Activated B cell treated with CpG ODN at 0.5 μM for 24 hours (primary cell): ENCODE measurements around the gene RPA4. TPM values are rescaled to one million over a fixed set of nuclear protein-coding genes. Genes with fewer than 3 reads are reported as not detected.

Experiments
- ATAC-seq: fragments of 200-7000 bp; cut with Tn5 transposase; one replicate; pipeline ENCODE4 v1.10.0; 2021; ENCODE audit warnings: low read depth, mild to moderate bottlenecking, moderate library complexity
- CTCF ChIA-PET: fragments of 350-600 bp; sonication (Branson Sonifier 250); formaldehyde crosslinking; loops from one replicate; lab custom pipeline; 2021; ENCODE audit warnings: antibody characterized with exemption; lab: Charles Lee
- POLR2A ChIA-PET: fragments of 350-600 bp; sonication (Branson Sonifier 250); formaldehyde crosslinking; loops from one replicate; lab custom pipeline; 2021; ENCODE audit warnings: antibody characterized with exemption; lab: Charles Lee
- DNase-seq: peaks from one replicate; pipeline ENCODE4 v3.0.0; 2022
- H3K27ac Mint-ChIP-seq: one replicate; pipeline ENCODE4 v1.8.0; 2020; ENCODE audit warnings: mixed read lengths
- H3K27me3 Mint-ChIP-seq: one replicate; pipeline ENCODE4 v1.8.0; 2021; ENCODE audit warnings: mixed read lengths
- H3K36me3 Mint-ChIP-seq: one replicate; pipeline ENCODE4 v1.8.0; 2021; ENCODE audit warnings: low read depth, mixed read lengths
- H3K4me1 Mint-ChIP-seq: one replicate; pipeline ENCODE4 v1.8.0; 2021; ENCODE audit warnings: mixed read lengths
- H3K4me3 Mint-ChIP-seq: one replicate; pipeline ENCODE4 v1.8.0; 2020; ENCODE audit warnings: mild to moderate bottlenecking, mixed read lengths
- H3K9me3 Mint-ChIP-seq: one replicate; pipeline ENCODE4 v1.8.0; 2020; ENCODE audit warnings: mixed read lengths
- CTCF ChIP-seq: fragments of 200-600 bp; IDR thresholded peaks from one replicate; pipeline ENCODE4 v1.8.0; 2022; ENCODE audit warnings: antibody characterized with exemption, mild to moderate bottlenecking
- intact Hi-C: fragments of 100-400 bp; cut with micrococcal nuclease; formaldehyde crosslinking; loops from one replicate; pipeline ENCODE4 v1.15.1; 2024
- total RNA-seq: library from RNA; stranded (reverse); gene quantifications from 2 replicates; pipeline ENCODE4 v1.2.3, GENCODE V29; 2022

Gene RPA4
- total RNA-seq, 1 donor from 2014 or later, result 0.86 TPM

- Mint-ChIP-seq H3K9me3 (no peaks in the 10 kb centered on the region), H3K4me1 (peaks cover 16% of the 10 kb centered on the region), H3K36me3 (no peaks in the 10 kb centered on the region), H3K27me3 (no peaks in the 10 kb centered on the region), H3K4me3 (no peak overlapping the region), H3K27ac (peak overlapping the region; percentile 57)
- intact Hi-C loops, result no loop called here
- TF ChIP-seq CTCF, result no peak
- ChIA-PET POLR2A (no interaction called here), CTCF (no interaction called here)
- ATAC-seq (no peak), DNase-seq (no peak)
These were observed 22.0 kb upstream of the RPA4 start for GRCh38 chrX:96861661-96862060.

GRCh38 chrX:96884027-96884426 lies 319 bp downstream of the RPA4 start:
- DNase-seq (no peak), ATAC-seq (no peak)
- no peak for TF ChIP-seq CTCF
- intact Hi-C loops, result no loop called here
- Mint-ChIP-seq H3K4me1 (no peaks in the 10 kb centered on the region), H3K27ac (no peak overlapping the region), H3K36me3 (peaks cover 16% of the 10 kb centered on the region), H3K4me3 (no peak overlapping the region), H3K27me3 (no peaks in the 10 kb centered on the region), H3K9me3 (no peaks in the 10 kb centered on the region)
- ChIA-PET CTCF (no interaction called here), POLR2A (no interaction called here)

DNA sequence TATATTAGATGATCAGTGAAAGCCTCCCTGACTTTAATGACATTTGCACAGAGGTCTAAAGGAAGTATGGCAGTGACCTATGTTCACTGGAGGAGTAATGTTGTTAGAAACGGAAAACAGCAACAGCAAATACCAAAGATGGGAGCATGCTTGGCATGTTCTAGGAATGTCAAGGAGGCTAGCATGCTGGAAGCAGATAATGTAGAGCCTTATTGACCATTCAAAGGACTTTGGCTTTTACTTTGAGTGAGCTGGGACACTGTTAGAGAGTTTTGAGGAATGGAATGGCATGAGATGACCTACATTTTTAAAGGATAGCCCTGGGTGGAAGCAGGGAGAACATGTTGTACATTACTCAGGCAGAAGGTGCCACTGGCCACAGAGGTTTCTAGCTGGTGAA lies 6.0 kb downstream of the RPA4 start:
- no peak for ATAC-seq
- DNase-seq, result no peak
- Mint-ChIP-seq H3K27me3 (no peaks in the 10 kb centered on the region), H3K4me1 (no peaks in the 10 kb centered on the region), H3K27ac (no peak overlapping the region), H3K36me3 (peaks cover 4% of the 10 kb centered on the region), H3K4me3 (no peak overlapping the region), H3K9me3 (no peaks in the 10 kb centered on the region)
- ChIA-PET CTCF (no interaction called here), POLR2A (no interaction called here)
- intact Hi-C loops, result no loop called here
- no peak for TF ChIP-seq CTCF

DNA sequence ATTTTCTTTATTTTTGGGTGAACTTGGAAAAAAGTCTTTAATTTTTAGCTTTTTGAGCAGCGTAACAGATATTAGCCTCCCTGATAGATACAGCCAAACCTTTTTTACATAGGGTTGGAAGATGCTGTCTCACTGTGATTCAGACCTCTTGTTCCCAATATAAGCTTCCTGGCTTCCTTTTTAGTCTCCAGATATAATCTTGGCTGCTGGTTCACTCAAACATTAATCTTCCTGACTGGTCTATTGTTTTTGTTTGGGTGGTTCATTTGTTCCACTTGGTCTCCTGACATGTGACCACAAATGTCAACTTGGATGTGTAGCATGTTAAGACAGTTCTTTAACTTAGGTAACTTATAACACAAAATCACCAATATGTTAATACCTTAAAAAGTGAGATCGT lies 23.0 kb downstream of the RPA4 start:
- H3K4me1 Mint-ChIP-seq, result no peaks in the 10 kb centered on the region
- H3K36me3 Mint-ChIP-seq, result peaks cover 1% of the 10 kb centered on the region
- no peak overlapping the region for H3K4me3 Mint-ChIP-seq
- no peak for DNase-seq
- POLR2A ChIA-PET, result no interaction called here
- no peaks in the 10 kb centered on the region for H3K27me3 Mint-ChIP-seq
- no peaks in the 10 kb centered on the region for H3K9me3 Mint-ChIP-seq
- intact Hi-C loops, result no loop called here
- no peak overlapping the region for H3K27ac Mint-ChIP-seq
- no peak for ATAC-seq
- TF ChIP-seq CTCF, result no peak
- CTCF ChIA-PET, result no interaction called here

GRCh38 chrX:96907516-96908272 lies 24.0 kb downstream of the RPA4 start:
- no peaks in the 10 kb centered on the region for H3K9me3 Mint-ChIP-seq
- DNase-seq (no peak), ATAC-seq (no peak)
- H3K36me3 Mint-ChIP-seq, result peaks cover 4% of the 10 kb centered on the region
- POLR2A ChIA-PET, result interaction anchor here (0.7 kb wide), 1 partner anchor 144 kb away, joined by 3 read pairs; no protein-coding TSS in a partner anchor
- H3K4me1 Mint-ChIP-seq, result no peaks in the 10 kb centered on the region
- CTCF ChIA-PET, result no interaction called here
- H3K4me3 Mint-ChIP-seq, result no peak overlapping the region
- no peaks in the 10 kb centered on the region for H3K27me3 Mint-ChIP-seq
- TF ChIP-seq CTCF, result no peak
- no peak overlapping the region for H3K27ac Mint-ChIP-seq
- intact Hi-C loops, result no loop called here
